Measurements from ENCODE around the gene PLK5. TPM values are rescaled to one million over a fixed set of nuclear protein-coding genes. Genes with fewer than 3 reads are reported as not detected.

Gene PLK5
- total RNA-seq, 2 donors from 2014 or later: not detected

- H3K27ac ChIP-seq: no peak overlapping the region
- peaks cover 19% of the 10 kb centered on the region for H3K27me3 ChIP-seq
- no peak for DNase-seq
- TF ChIP-seq CTCF (IDR thresholded peaks at IDR 0.05): no peak
- no peak overlapping the region for H3K9ac ChIP-seq (ENCODE audit: low read depth in 2 of 2, low read length in 2 of 2)
- intact Hi-C loops (cut with DNase I): no loop called here
- no peaks in the 10 kb centered on the region for H3K9me3 ChIP-seq
- H3K4me1 ChIP-seq: peaks cover 7% of the 10 kb centered on the region
- H3K4me3 ChIP-seq: no peak overlapping the region
- H3K36me3 ChIP-seq: no peaks in the 10 kb centered on the region
Observed at GRCh38 chr19:1505991-1506881, 17.6 kb upstream of the PLK5 start.

GRCh38 chr19:1507192-1507660 lies 16.7 kb upstream of the PLK5 start:
- DNase-seq: no peak
- Histone ChIP-seq H3K27me3 (peaks cover 23% of the 10 kb centered on the region), H3K9me3 (no peaks in the 10 kb centered on the region), H3K27ac (no peak overlapping the region), H3K36me3 (no peaks in the 10 kb centered on the region), H3K4me3 (no peak overlapping the region), H3K9ac (ENCODE audit: low read depth in 2 of 2, low read length in 2 of 2) (no peak overlapping the region), H3K4me1 (peaks cover 7% of the 10 kb centered on the region)
- no peak for TF ChIP-seq CTCF (IDR thresholded peaks at IDR 0.05)
- intact Hi-C loops (cut with DNase I): no loop called here

GRCh38 chr19:1507763-1508506 lies 15.9 kb upstream of the PLK5 start:
- Histone ChIP-seq H3K36me3 (no peaks in the 10 kb centered on the region), H3K27ac (peak overlapping the region; percentile 69), H3K9me3 (no peaks in the 10 kb centered on the region), H3K4me3 (peak overlapping the region; percentile 32), H3K4me1 (peaks cover 7% of the 10 kb centered on the region), H3K9ac (ENCODE audit: low read depth in 2 of 2, low read length in 2 of 2) (peak overlapping the region in 1 of 2 donors; percentile 72), H3K27me3 (peaks cover 18% of the 10 kb centered on the region)
- peak; percentile 90 for DNase-seq
- intact Hi-C loops (cut with DNase I): no loop called here
- TF ChIP-seq CTCF (IDR thresholded peaks at IDR 0.05): no peak

GRCh38 chr19:1508507-1508856 lies 15.4 kb upstream of the PLK5 start:
- no peak for TF ChIP-seq CTCF (IDR thresholded peaks at IDR 0.05)
- intact Hi-C loops (cut with DNase I): no loop called here
- Histone ChIP-seq H3K4me3 (peak overlapping the region; percentile 32), H3K9me3 (no peaks in the 10 kb centered on the region), H3K4me1 (peaks cover 2% of the 10 kb centered on the region), H3K27ac (no peak overlapping the region), H3K36me3 (no peaks in the 10 kb centered on the region), H3K9ac (ENCODE audit: low read depth in 2 of 2, low read length in 2 of 2) (peak overlapping the region in 1 of 2 donors; percentile 24), H3K27me3 (peaks cover 13% of the 10 kb centered on the region)
- no peak for DNase-seq

- TF ChIP-seq CTCF (IDR thresholded peaks at IDR 0.05): no peak
- Histone ChIP-seq H3K27me3 (peaks cover 4% of the 10 kb centered on the region), H3K9me3 (no peaks in the 10 kb centered on the region), H3K4me1 (no peaks in the 10 kb centered on the region), H3K36me3 (no peaks in the 10 kb centered on the region), H3K27ac (no peak overlapping the region), H3K9ac (ENCODE audit: low read depth in 2 of 2, low read length in 2 of 2) (peak overlapping the region in 1 of 2 donors; percentile 34), H3K4me3 (no peak overlapping the region)
- intact Hi-C loops (cut with DNase I): loop anchor here (10.0 kb wide), 1 partner anchor 225 kb away; the partner anchor contains the start of gene EFNA2
- no peak for DNase-seq
Observed at GRCh38 chr19:1509602-1510441, 14.1 kb upstream of the PLK5 start.
